Measurements from ENCODE around the gene SMPDL3B. TPM values are rescaled to one million over a fixed set of nuclear protein-coding genes. Genes with fewer than 3 reads are reported as not detected.

Gene SMPDL3B
- total and polyA plus RNA-seq, 2 of the 4 experiments (the other 2 are of a cell fraction): not detected

- Histone ChIP-seq H4K8ac (ENCODE audit: low read depth in 2 of 2, low read length in 2 of 2) (no peak overlapping the region), H3K4me2 (ENCODE audit: low read depth, low read length) (no peak overlapping the region), H3K14ac (replicated peaks; ENCODE audit: low read depth, low read length) (no peak overlapping the region), H3K36me3 (ENCODE audit: control insufficient read depth, insufficient read depth, low read length) (no peaks in the 10 kb centered on the region), H3K9me1 (ENCODE audit: insufficient read depth, low read length) (peaks cover 23% of the 10 kb centered on the region), H2AK9ac (replicated peaks; ENCODE audit: low read depth, low read length, poor library complexity) (no peak overlapping the region), H3K18ac (ENCODE audit: low read depth, low read length) (no peak overlapping the region), H3K79me1 (ENCODE audit: low read depth in 1 of 2, low read length in 2 of 2) (peaks cover 13 to 30% of the 10 kb centered on the region in 2 experiments), H3K9ac (ENCODE audit: low read depth, low read length) (no peak overlapping the region), H3K27ac (ENCODE audit: insufficient read depth, low read length) (no peak overlapping the region), H2AFZ (replicated peaks; ENCODE audit: low read length, poor library complexity) (no peak overlapping the region), H2BK20ac (ENCODE audit: low read depth, low read length) (no peak overlapping the region), H4K20me1 (ENCODE audit: insufficient read depth, low read length) (no peaks in the 10 kb centered on the region; the same call in 1 of the 2 replicates), H2BK15ac (ENCODE audit: low read depth, low read length) (no peak overlapping the region), H2BK5ac (ENCODE audit: low read depth, low read length, poor library complexity, severe bottlenecking) (no peak overlapping the region), H4K5ac (ENCODE audit: low read depth, low read length) (no peak overlapping the region), H3K23ac (ENCODE audit: low read depth, low read length) (no peak overlapping the region), H3K4ac (ENCODE audit: low read depth, low read length) (no peak overlapping the region), H4K91ac (ENCODE audit: insufficient read depth, low read depth, low read length) (no peak overlapping the region), H3K9me3 (ENCODE audit: control insufficient read depth, insufficient read depth, low read length) (no peaks in the 10 kb centered on the region), H3K4me3 (ENCODE audit: insufficient read depth, low read depth, low read length) (no peak overlapping the region), H2AK5ac (ENCODE audit: low read depth, low read length) (no peak overlapping the region), H3K56ac (ENCODE audit: extremely low read depth, insufficient read depth, low read length) (no peak overlapping the region), H3K27me3 (ENCODE audit: control insufficient read depth, insufficient read depth, low read length) (peaks cover 18% of the 10 kb centered on the region), H2BK120ac (ENCODE audit: low read depth, low read length) (no peak overlapping the region), H3K4me1 (ENCODE audit: control insufficient read depth, insufficient read depth, low read length) (peaks cover 14% of the 10 kb centered on the region)
- ATAC-seq (ENCODE audit: low read depth): no peak
- intact Hi-C loops (cut with micrococcal nuclease) (no loop called here), in situ Hi-C loops (cut with MboI; ENCODE audit: low sequenced_read_pairs) (no loop called here), dilution Hi-C loops (cut with HindIII; ENCODE audit: low sequenced_read_pairs, unreplicated experiment) (no loop called here)
- CTCF ChIA-PET: no interaction called here
- TF ChIP-seq RCOR1 (IDR thresholded peaks at IDR 0.05; ENCODE audit: insufficient replicate concordance, low read length) (no peak), MAFK (IDR thresholded peaks at IDR 0.05; ENCODE audit: low read depth, low read length) (no peak), CHD1 (IDR thresholded peaks at IDR 0.05; ENCODE audit: low read depth, low read length) (no peak), POLR2A (IDR thresholded peaks at IDR 0.05; ENCODE audit: low read depth, low read length) (no peak), CTCF (conservative IDR thresholded peaks at IDR 0.05; ENCODE audit: low read depth, low read length) (no peak), NFE2L2 (IDR thresholded peaks at IDR 0.05; ENCODE audit: low read depth, low read length) (no peak), MAZ (IDR thresholded peaks at IDR 0.05; ENCODE audit: borderline replicate concordance, low read depth, low read length) (no peak), ELK1 (IDR thresholded peaks at IDR 0.05; ENCODE audit: borderline replicate concordance, low read depth, low read length) (no peak), SMC3 (IDR thresholded peaks at IDR 0.05; ENCODE audit: low read depth, low read length) (no peak), BHLHE40 (IDR thresholded peaks at IDR 0.05; ENCODE audit: low read depth, low read length) (no peak), FOS (IDR thresholded peaks at IDR 0.05; ENCODE audit: low read depth, low read length) (no peak), MXI1 (IDR thresholded peaks at IDR 0.05; ENCODE audit: borderline replicate concordance, low read depth, low read length) (no peak)
- DNase-seq: no peak
- WGBS, 2 experiments (ENCODE audit: extremely low coverage in 2 of 2, insufficient read length in 1 of 2): 93% methylated on average over 2 of the region's 5 CpGs; no CpG with 5 or more reads in 1 of the 2 experiments
- POLR2A ChIA-PET (ENCODE audit: unreplicated experiment): no interaction called here
- BruUV-seq (replicated peaks): no TSS peak
Measured at GRCh38 chr1:27957655-27958054, 22.9 kb downstream of the SMPDL3B start.

Measured in IMR-90 (cell line).